Measurements from ENCODE around the gene AOPEP. TPM values are rescaled to one million over a fixed set of nuclear protein-coding genes. Genes with fewer than 3 reads are reported as not detected.

Gene AOPEP
- total and polyA plus RNA-seq, 2 of the 13 experiments (the other 11 are each of a cell fraction or from before 2014, with no cell fraction given): 22.2 to 41.6 TPM

GRCh38 chr9:94779693-94780290, 53.3 kb downstream of the AOPEP start:
- ATAC-seq: no peak
- FAIRE-seq: no peak
- Histone ChIP-seq H3K27me3 (ENCODE audit: control insufficient read depth in 1 of 2, insufficient read depth in 2 of 2, low read length in 2 of 2) (no peaks in the 10 kb centered on the region), H3K4me1 (ENCODE audit: insufficient read depth, low read length) (peaks cover 12% of the 10 kb centered on the region), H3K36me3 (replicated peaks in 1 of 2; ENCODE audit: control insufficient read depth in 1 of 2, insufficient read depth in 2 of 2, low read length in 2 of 2) (no peaks in the 10 kb centered on the region), H3K9ac (ENCODE audit: insufficient read depth, low read depth, low read length) (no peak overlapping the region), H2AFZ (ENCODE audit: low read length) (no peak overlapping the region), H3K79me2 (ENCODE audit: insufficient read depth, low read length) (no peaks in the 10 kb centered on the region), H3K9me3 (ENCODE audit: low read length) (no peaks in the 10 kb centered on the region), H3K4me3 (replicated peaks in 1 of 3; ENCODE audit: insufficient read depth in 1 of 3, low read depth in 2 of 3, low read length in 3 of 3) (no peak overlapping the region), H4K20me1 (ENCODE audit: insufficient read depth, low read length) (no peaks in the 10 kb centered on the region), H3K27ac (ENCODE audit: extremely low read length, insufficient read depth, low read length) (no peak overlapping the region), H3K4me2 (ENCODE audit: low read depth, low read length) (no peak overlapping the region)
- no peak for DNase-seq (ENCODE audit: low spot score)
- intact Hi-C loops (cut with micrococcal nuclease; ENCODE audit: unreplicated experiment) (loop anchor here (10.0 kb wide), 3 partner anchors 75 to 225 kb away; no protein-coding TSS in a partner anchor), in situ Hi-C loops (cut with HindIII; ENCODE audit: extremely low pct_ligation_motif_present, low pct_unique_long_range_greater_than_20kb) (loop anchor here (10.0 kb wide), 1 partner anchor 135 kb away; no protein-coding TSS in a partner anchor)
- TF ChIP-seq SMYD3 (CRISPR knock-in tag; IDR thresholded peaks at IDR 0.05) (no peak), ZBTB40 (IDR thresholded peaks at IDR 0.05) (peak; percentile 30; the same call in 1 of the 2 replicates), ZBTB40 (CRISPR knock-in tag; IDR thresholded peaks at IDR 0.05) (peak; percentile 74; the same call in 1 of the 2 replicates), PPARG (CRISPR knock-in tag; conservative IDR thresholded peaks at IDR 0.05) (no peak), ZNF496 (CRISPR knock-in tag; IDR thresholded peaks at IDR 0.05; ENCODE audit: insufficient replicate concordance) (no peak), MATR3 (CRISPR knock-in tag; IDR thresholded peaks at IDR 0.05) (no peak), PITX1 (CRISPR knock-in tag; IDR thresholded peaks at IDR 0.05) (no peak), CERS6 (CRISPR knock-in tag; IDR thresholded peaks at IDR 0.05) (no peak), TAF15 (IDR thresholded peaks at IDR 0.05; ENCODE audit: low read depth, low read length, poor library complexity, severe bottlenecking) (no peak)
- BruUV-seq (replicated peaks): no TSS peak
- 87% methylated on average over 4 of the region's 4 CpGs for WGBS (ENCODE audit: low lambda C conversion rate)
- CTCF ChIA-PET (ENCODE audit: low intra/inter-chr PET ratio, low total read pairs): no interaction called here
- POLR2A ChIA-PET: no interaction called here
